Lower leg skin (tissue), 3 donors: ENCODE measurements around the gene ADAM19.

ENCODE experiments used
- POLR2A ChIP-seq, 2 donors: fragments of 450-650 bp; IDR thresholded peaks; one replicate each; pipeline ENCODE4 v1.6.1; 2016 to 2017; ENCODE audit warnings: antibody characterized with exemption in 2 of 2, mild to moderate bottlenecking in 1 of 2, moderate library complexity in 1 of 2
- TF ChIP-seq, protein P1 (sequence below), 3 donors: fragments of 450-650 bp; IDR thresholded peaks; one replicate each; pipeline ENCODE4 v1.5.1; 2016; ENCODE audit warnings: antibody characterized with exemption in 3 of 3, mild to moderate bottlenecking in 3 of 3, moderate library complexity in 2 of 3

DNA sequence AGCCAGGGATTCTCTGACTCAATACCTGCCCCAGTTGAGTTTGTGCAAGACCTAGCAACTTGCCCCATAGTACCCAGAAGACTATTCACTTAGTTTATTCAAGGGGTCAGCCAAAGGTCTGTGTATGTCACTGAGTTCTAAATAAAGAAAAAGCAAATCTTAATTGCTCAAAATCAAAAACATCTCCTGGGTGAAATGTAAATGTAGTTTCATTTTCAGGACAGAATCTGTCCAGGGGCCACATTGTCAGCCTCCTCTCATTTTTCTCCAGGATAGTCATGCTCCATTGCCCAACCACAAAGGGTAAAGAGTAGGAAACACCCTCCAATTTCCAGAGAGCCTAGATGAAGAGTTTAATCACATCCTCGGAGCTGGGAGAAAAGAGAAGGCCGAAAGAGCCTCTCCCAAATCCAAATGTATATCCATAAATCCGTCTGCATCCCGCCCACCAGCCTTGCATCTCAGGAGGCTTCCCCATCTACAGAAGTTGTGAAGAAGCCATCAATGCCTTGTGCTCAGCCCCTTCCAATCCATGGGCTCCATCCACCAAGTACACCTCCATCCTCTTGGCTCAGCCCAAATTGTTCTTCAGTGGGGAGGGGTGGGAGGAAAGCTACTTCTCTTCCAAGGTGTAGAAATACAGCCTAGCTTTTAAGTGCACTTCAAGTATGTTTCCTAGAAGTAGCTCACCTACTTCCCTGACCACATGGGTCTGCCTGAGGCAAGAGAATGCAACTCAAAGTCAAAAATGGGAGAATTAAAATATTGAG lies 26.9 kb downstream of the ADAM19 start:
- TF ChIP-seq POLR2A (IDR thresholded peaks at IDR 0.05) = no peak
- TF ChIP-seq, protein P1, sequence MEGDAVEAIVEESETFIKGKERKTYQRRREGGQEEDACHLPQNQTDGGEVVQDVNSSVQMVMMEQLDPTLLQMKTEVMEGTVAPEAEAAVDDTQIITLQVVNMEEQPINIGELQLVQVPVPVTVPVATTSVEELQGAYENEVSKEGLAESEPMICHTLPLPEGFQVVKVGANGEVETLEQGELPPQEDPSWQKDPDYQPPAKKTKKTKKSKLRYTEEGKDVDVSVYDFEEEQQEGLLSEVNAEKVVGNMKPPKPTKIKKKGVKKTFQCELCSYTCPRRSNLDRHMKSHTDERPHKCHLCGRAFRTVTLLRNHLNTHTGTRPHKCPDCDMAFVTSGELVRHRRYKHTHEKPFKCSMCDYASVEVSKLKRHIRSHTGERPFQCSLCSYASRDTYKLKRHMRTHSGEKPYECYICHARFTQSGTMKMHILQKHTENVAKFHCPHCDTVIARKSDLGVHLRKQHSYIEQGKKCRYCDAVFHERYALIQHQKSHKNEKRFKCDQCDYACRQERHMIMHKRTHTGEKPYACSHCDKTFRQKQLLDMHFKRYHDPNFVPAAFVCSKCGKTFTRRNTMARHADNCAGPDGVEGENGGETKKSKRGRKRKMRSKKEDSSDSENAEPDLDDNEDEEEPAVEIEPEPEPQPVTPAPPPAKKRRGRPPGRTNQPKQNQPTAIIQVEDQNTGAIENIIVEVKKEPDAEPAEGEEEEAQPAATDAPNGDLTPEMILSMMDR (IDR thresholded peaks at IDR 0.05) = no peak
